ENCODE measurements around the gene MAN1A1. TPM values are rescaled to one million over a fixed set of nuclear protein-coding genes. Genes with fewer than 3 reads are reported as not detected.

MAN1A1 gene
- total RNA-seq, 1 donor from 2014 or later, result 23.4 TPM

DNA sequence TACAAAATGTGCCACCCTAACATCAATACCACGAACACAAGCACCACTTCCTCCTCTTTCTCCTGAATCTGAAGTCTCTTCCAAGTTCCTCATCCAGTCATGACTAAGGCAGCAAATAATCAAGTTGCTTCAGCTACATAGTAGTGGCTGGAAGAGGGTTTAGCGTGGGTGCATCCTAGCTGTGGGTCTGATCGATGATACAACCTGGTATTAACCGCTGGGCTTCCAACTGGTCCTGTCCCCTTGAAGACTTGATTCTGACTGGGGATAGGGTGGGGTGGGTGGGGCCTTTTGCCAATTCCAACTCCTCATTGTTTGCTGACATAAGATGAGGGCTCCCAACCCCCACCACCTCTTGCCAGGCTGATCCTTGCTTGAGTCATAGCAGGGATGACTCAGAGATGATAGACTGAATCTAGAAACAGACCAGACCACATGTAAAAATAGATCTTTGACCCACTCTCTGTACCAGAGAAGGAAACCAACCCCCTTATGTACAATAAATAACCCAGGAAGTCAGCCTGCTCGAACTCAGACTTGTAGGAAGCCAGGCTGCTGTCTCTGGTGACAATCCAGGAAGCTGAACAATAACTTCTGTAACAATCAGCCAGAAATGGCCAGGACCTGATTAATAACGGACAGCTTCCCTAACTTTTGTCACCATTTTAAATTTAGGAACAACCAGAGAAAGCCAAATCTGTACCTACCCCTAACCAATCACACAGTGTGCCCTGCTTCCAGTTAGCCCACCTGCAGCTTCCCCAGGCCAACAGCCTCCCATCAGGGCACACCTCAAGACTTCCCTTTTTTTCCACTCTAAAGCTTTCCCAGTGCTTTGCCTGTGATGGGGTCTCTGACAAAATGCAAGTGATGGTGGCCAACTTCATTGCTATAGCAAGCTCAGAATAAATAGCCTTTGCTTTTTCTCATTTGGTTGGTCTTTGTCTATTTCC, 202.2 kb downstream of the MAN1A1 start:
- DNase-seq (ENCODE audit: low read depth), result peak; percentile 94
- no peak overlapping the region for H3K4me3 ChIP-seq (ENCODE audit: low read depth, low read length)
- TF ChIP-seq CTCF (conservative IDR thresholded peaks at IDR 0.05; ENCODE audit: low read depth, low read length), result no peak

GRCh38 chr6:119145111-119145510, 204.4 kb downstream of the MAN1A1 start:
- H3K4me3 ChIP-seq (ENCODE audit: low read depth, low read length), result no peak overlapping the region
- DNase-seq (ENCODE audit: low read depth), result no peak
- TF ChIP-seq CTCF (conservative IDR thresholded peaks at IDR 0.05; ENCODE audit: low read depth, low read length), result no peak

DNA sequence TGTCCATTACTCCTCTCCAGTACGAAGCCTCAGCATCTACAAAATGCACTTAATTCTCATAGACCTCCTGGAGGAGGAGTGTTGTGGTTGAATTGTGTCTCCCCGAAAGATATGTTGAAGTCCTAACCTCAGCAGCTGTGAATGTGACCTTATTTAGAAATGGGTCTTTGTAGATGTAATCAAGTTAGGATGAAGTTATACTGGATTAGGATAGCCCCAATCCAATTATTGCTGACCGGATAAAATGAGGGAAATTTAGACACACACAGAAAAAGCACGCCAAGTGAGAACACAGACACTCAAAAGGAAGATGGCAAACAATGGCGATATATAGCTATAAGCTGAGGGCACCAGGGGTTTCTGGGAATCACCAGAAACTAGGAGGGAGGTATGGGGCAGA, 206.9 kb downstream of the MAN1A1 start:
- no peak for DNase-seq (ENCODE audit: low read depth)
- TF ChIP-seq CTCF (conservative IDR thresholded peaks at IDR 0.05; ENCODE audit: low read depth, low read length), result no peak
- H3K4me3 ChIP-seq (ENCODE audit: low read depth, low read length), result no peak overlapping the region

- no peak for DNase-seq (ENCODE audit: low read depth)
- TF ChIP-seq CTCF (conservative IDR thresholded peaks at IDR 0.05; ENCODE audit: low read depth, low read length), result no peak
Measured at GRCh38 chr6:119142041-119142440, 207.5 kb downstream of the MAN1A1 start.

DNA sequence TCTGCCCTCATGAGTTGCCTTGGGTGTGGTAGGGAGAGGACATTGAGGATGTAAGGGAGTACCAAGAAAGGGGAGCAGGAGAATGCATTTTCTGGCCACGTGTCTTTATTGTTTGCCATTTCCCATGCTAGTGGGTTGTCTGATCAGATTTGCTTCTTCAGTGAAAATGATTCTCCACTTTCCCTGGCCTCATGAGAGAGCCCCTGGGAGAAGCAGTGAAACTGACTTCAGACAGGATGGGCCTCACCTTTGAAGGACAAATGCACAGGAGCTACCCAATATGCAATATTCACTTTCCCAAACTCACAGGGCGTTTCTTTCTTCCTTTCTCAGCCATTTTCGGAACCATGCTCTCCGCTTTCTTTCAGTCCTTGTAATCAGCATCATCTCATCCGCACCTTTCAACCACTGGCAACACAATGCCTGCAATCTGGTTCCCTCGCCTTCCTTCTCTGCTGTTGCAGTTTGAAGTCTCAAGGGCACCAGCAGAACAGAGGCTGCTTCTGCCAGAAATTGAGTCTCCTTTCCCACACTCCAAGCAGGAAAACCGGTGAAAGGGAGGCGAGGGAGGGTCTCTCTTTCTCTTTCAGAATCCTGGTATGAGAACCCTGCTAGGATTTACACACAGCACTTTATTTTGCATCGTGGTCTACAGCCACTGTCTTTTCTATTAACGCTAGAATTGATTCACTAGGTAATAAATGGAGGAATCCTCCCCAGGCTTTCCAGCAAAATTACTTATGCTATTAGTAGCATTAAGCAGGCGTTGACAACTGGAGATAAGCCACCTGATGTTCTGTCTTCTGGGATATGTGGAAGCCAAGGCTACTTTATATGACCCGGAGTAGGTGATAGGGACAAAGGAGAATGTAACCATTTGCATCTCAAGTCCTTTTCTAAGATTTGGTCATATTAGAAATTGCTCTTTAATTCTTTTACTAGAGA, 209.1 kb downstream of the MAN1A1 start:
- no peak for DNase-seq (ENCODE audit: low read depth)
- H3K4me3 ChIP-seq (ENCODE audit: low read depth, low read length), result no peak overlapping the region
- TF ChIP-seq CTCF (conservative IDR thresholded peaks at IDR 0.05; ENCODE audit: low read depth, low read length), result no peak

More at GRCh38 chr6:119142041-119142440, 207.5 kb downstream of the MAN1A1 start:
- no peak overlapping the region for H3K4me3 ChIP-seq (ENCODE audit: low read depth, low read length)

- no peak for TF ChIP-seq CTCF (conservative IDR thresholded peaks at IDR 0.05; ENCODE audit: low read depth, low read length)
- no peak for DNase-seq (ENCODE audit: low read depth)
- H3K4me3 ChIP-seq (ENCODE audit: low read depth, low read length), result no peak overlapping the region
Measured at GRCh38 chr6:119138906-119139541, 210.5 kb downstream of the MAN1A1 start.

All from epithelial cell of proximal tubule (primary cell).